ENCODE data around the gene SYT1. TPM values are rescaled to one million over a fixed set of nuclear protein-coding genes. Genes with fewer than 3 reads are reported as not detected.

Gene SYT1
- total RNA-seq, 1 donor from 2014 or later, result 0.59 TPM

DNA sequence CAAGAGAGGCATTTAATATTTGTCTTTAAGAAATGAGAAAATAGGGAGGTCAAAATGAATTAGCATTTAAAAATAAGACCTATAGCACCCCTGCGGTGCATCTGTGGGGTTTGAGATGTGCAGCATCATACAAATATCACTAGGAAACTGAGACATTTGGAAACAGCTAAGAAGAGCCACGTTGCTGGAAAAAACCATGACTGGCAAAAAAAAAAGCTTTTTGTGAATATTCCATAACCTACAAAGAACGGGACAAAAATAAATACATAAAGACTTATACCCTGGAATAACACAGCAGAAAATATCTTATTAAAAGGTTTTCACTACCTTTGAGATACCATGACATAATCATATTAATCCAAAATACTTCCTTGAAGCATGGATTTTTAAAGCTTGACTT is 460.0 kb downstream of the SYT1 start:
- Mint-ChIP-seq H3K4me3 (ENCODE audit: unreplicated experiment) (no peak overlapping the region), H3K27me3 (ENCODE audit: unreplicated experiment) (peaks cover 5% of the 10 kb centered on the region), H3K27ac (ENCODE audit: unreplicated experiment) (no peak overlapping the region), H3K36me3 (ENCODE audit: unreplicated experiment) (no peaks in the 10 kb centered on the region), H3K9me3 (ENCODE audit: unreplicated experiment) (no peaks in the 10 kb centered on the region), H3K4me1 (ENCODE audit: unreplicated experiment) (no peaks in the 10 kb centered on the region)
- DNase-seq (ENCODE audit: extremely low spot score, unreplicated experiment), result no peak
- TF ChIP-seq, protein P1, sequence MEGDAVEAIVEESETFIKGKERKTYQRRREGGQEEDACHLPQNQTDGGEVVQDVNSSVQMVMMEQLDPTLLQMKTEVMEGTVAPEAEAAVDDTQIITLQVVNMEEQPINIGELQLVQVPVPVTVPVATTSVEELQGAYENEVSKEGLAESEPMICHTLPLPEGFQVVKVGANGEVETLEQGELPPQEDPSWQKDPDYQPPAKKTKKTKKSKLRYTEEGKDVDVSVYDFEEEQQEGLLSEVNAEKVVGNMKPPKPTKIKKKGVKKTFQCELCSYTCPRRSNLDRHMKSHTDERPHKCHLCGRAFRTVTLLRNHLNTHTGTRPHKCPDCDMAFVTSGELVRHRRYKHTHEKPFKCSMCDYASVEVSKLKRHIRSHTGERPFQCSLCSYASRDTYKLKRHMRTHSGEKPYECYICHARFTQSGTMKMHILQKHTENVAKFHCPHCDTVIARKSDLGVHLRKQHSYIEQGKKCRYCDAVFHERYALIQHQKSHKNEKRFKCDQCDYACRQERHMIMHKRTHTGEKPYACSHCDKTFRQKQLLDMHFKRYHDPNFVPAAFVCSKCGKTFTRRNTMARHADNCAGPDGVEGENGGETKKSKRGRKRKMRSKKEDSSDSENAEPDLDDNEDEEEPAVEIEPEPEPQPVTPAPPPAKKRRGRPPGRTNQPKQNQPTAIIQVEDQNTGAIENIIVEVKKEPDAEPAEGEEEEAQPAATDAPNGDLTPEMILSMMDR (IDR thresholded peaks at IDR 0.05), result no peak

DNA sequence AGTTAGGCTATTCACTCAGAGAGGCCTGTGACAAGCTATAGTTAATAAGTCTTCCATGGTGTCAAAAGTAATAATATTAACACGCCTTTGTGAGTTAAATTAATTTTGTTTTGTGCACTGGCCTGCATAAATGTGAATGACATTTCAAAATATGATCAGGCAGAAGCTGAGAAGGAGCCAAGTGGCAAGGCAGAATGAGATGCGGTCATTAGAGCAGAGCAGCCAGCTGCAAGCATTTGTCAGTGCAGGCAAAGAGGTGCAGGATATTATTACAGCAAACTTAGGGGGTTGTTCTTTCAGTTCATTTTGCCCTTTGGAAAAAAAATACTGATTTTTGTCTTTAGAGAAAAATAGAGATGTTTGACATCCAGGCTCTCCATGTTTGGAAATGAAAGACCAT is 461.6 kb downstream of the SYT1 start:
- peaks cover 4% of the 10 kb centered on the region for H3K4me1 Mint-ChIP-seq (ENCODE audit: unreplicated experiment)
- H3K27ac Mint-ChIP-seq (ENCODE audit: unreplicated experiment), result no peak overlapping the region
- no peak overlapping the region for H3K4me3 Mint-ChIP-seq (ENCODE audit: unreplicated experiment)
- H3K36me3 Mint-ChIP-seq (ENCODE audit: unreplicated experiment), result no peaks in the 10 kb centered on the region
- TF ChIP-seq, protein P1 (IDR thresholded peaks at IDR 0.05), result no peak
- peaks cover 5% of the 10 kb centered on the region for H3K27me3 Mint-ChIP-seq (ENCODE audit: unreplicated experiment)
- DNase-seq (ENCODE audit: extremely low spot score, unreplicated experiment), result no peak
- no peaks in the 10 kb centered on the region for H3K9me3 Mint-ChIP-seq (ENCODE audit: unreplicated experiment)

GRCh38 chr12:79326663-79327062 is 462.1 kb downstream of the SYT1 start:
- TF ChIP-seq, protein P1 (IDR thresholded peaks at IDR 0.05), result no peak
- Mint-ChIP-seq H3K27me3 (ENCODE audit: unreplicated experiment) (peaks cover 5% of the 10 kb centered on the region), H3K4me3 (ENCODE audit: unreplicated experiment) (no peak overlapping the region), H3K4me1 (ENCODE audit: unreplicated experiment) (peaks cover 9% of the 10 kb centered on the region), H3K9me3 (ENCODE audit: unreplicated experiment) (no peaks in the 10 kb centered on the region), H3K27ac (ENCODE audit: unreplicated experiment) (no peak overlapping the region), H3K36me3 (ENCODE audit: unreplicated experiment) (no peaks in the 10 kb centered on the region)
- DNase-seq (ENCODE audit: extremely low spot score, unreplicated experiment), result no peak

- TF ChIP-seq, protein P1 (IDR thresholded peaks at IDR 0.05), result no peak
- Mint-ChIP-seq H3K9me3 (ENCODE audit: unreplicated experiment) (no peaks in the 10 kb centered on the region), H3K4me3 (ENCODE audit: unreplicated experiment) (no peak overlapping the region), H3K4me1 (ENCODE audit: unreplicated experiment) (peaks cover 17% of the 10 kb centered on the region), H3K27me3 (ENCODE audit: unreplicated experiment) (peaks cover 4% of the 10 kb centered on the region), H3K36me3 (ENCODE audit: unreplicated experiment) (no peaks in the 10 kb centered on the region), H3K27ac (ENCODE audit: unreplicated experiment) (no peak overlapping the region)
- DNase-seq (ENCODE audit: extremely low spot score, unreplicated experiment), result no peak
These were observed 462.9 kb downstream of the SYT1 start for GRCh38 chr12:79327465-79327864.

- Mint-ChIP-seq H3K4me1 (ENCODE audit: unreplicated experiment) (peaks cover 23% of the 10 kb centered on the region), H3K27me3 (ENCODE audit: unreplicated experiment) (no peaks in the 10 kb centered on the region), H3K4me3 (ENCODE audit: unreplicated experiment) (no peak overlapping the region), H3K27ac (ENCODE audit: unreplicated experiment) (no peak overlapping the region), H3K9me3 (ENCODE audit: unreplicated experiment) (no peaks in the 10 kb centered on the region), H3K36me3 (ENCODE audit: unreplicated experiment) (no peaks in the 10 kb centered on the region)
- TF ChIP-seq, protein P1 (IDR thresholded peaks at IDR 0.05), result no peak
- DNase-seq (ENCODE audit: extremely low spot score, unreplicated experiment), result no peak
These were observed 465.4 kb downstream of the SYT1 start for GRCh38 chr12:79329933-79330332.

Measured in osteocyte (in vitro differentiated cells).